Mammary epithelial cell (primary cell): ENCODE measurements around the gene AJAP1.

Experiments used
- EZH2 ChIP-seq: IDR thresholded peaks from 2 replicates; pipeline ENCODE4 v1.6.1; 2012; ENCODE audit warnings: low read length, inconsistent platforms, borderline replicate concordance
- TF ChIP-seq, protein P1 (sequence below), 2 donors: IDR thresholded peaks in 1 of 2; conservative IDR thresholded peaks in 1 of 2; 2 replicates each; pipeline ENCODE4 v1.5.1; 2011 to 2012; ENCODE audit warnings: inconsistent platforms in 2 of 2, low read length in 2 of 2, mild to moderate bottlenecking in 2 of 2, control low read depth in 1 of 2, low read depth in 1 of 2; ENCODE audit not compliant: insufficient read depth in 1 of 2; ENCODE audit errors: extremely low read depth in 1 of 2

DNA sequence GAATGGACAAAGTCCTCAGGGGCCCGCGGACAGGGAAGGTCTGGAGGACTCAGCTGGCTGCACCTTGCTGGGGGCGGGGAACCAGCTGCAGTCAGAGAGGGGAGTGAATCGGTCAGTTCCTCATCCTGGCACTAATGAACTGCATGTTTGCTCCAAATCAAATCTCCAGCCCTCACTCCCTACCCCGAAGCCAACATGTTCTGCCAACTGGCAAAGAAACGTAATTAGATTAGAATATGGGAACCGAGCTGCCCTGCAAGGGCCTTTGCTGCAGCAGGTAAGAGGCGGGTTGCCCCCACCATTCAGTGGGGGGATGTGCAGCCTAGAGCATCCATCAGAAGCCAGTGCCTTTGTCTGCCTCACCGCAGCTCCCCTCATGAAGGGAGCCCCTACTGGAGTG, 121.1 kb downstream of the AJAP1 start:
- no peak for TF ChIP-seq EZH2
- TF ChIP-seq, protein P1, sequence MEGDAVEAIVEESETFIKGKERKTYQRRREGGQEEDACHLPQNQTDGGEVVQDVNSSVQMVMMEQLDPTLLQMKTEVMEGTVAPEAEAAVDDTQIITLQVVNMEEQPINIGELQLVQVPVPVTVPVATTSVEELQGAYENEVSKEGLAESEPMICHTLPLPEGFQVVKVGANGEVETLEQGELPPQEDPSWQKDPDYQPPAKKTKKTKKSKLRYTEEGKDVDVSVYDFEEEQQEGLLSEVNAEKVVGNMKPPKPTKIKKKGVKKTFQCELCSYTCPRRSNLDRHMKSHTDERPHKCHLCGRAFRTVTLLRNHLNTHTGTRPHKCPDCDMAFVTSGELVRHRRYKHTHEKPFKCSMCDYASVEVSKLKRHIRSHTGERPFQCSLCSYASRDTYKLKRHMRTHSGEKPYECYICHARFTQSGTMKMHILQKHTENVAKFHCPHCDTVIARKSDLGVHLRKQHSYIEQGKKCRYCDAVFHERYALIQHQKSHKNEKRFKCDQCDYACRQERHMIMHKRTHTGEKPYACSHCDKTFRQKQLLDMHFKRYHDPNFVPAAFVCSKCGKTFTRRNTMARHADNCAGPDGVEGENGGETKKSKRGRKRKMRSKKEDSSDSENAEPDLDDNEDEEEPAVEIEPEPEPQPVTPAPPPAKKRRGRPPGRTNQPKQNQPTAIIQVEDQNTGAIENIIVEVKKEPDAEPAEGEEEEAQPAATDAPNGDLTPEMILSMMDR (conservative IDR thresholded peaks at IDR 0.05 in 1 of 2, IDR thresholded peaks at IDR 0.05 in 1 of 2; ENCODE audit: extremely low read depth in 1 of 2, insufficient read depth in 1 of 2, low read depth in 1 of 2, low read length in 2 of 2), result no peak
